ENCODE data around the gene NSG1. TPM values are rescaled to one million over a fixed set of nuclear protein-coding genes. Genes with fewer than 3 reads are reported as not detected.

The NSG1 gene
- total RNA-seq, 4 donors from 2014 or later, result 0.42 to 5.1 (median 2.7) TPM

GRCh38 chr4:4437798-4438470 is 51.0 kb downstream of the NSG1 start:
- TF ChIP-seq EP300 (IDR thresholded peaks at IDR 0.05) (no peak), POLR2A (IDR thresholded peaks at IDR 0.05; ENCODE audit: low read depth) (no peak), POLR2AphosphoS5 (IDR thresholded peaks at IDR 0.05) (no peak), CTCF (IDR thresholded peaks at IDR 0.05) (no peak)
- Histone ChIP-seq H3K4me1 (no peaks in the 10 kb centered on the region), H3K27me3 (no peaks in the 10 kb centered on the region), H3K36me3 (peaks cover 12 to 56% (median 30%) of the 10 kb centered on the region in 4 donors), H3K27ac (replicated peaks in 1 of 4) (no peak overlapping the region), H3K9me3 (no peaks in the 10 kb centered on the region), H3K4me3 (no peak overlapping the region)
- 95% methylated on average over 8 of the region's 13 CpGs for WGBS
- no peak for DNase-seq (ENCODE audit: extremely low spot score)
- intact Hi-C loops (cut with DNase I), result no loop called here

DNA sequence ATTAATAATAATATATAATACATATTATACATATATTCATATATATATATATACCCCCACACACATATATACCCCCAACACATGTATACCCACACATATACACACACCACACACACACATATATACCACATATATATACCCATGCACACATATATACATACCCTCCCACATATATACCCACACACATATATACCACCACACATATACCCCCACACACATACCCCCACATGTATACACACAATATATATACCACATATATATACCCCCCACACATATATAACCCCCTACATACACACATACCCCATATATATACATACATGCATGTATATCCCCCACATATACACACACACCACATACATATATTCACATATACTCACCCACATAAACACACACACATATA is 52.0 kb downstream of the NSG1 start:
- intact Hi-C loops (cut with DNase I), result no loop called here
- H3K4me3 ChIP-seq, result no peak overlapping the region
- TF ChIP-seq CTCF (IDR thresholded peaks at IDR 0.05) (no peak), POLR2AphosphoS5 (IDR thresholded peaks at IDR 0.05) (no peak), POLR2A (IDR thresholded peaks at IDR 0.05; ENCODE audit: low read depth) (no peak), EP300 (IDR thresholded peaks at IDR 0.05) (no peak)

DNA sequence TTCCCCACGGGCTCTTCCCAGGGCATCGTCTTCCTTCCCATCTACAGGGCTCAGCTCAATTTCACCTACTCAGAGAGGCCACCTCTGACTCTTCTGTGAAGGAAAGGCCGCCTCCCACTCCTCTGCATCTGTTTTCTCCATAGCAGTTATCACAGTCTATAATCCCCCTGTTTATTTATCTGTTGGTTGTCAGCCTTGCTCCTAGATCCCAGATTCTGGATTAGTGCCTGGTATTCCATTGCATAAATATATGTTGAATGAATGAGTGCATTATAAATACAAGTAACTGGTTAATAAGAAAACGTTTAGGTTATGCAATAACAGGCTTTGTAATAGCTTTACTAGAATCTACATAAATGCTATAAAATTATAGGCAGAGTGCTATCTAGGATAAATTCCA is 52.9 kb downstream of the NSG1 start:
- no peak for TF ChIP-seq POLR2A (IDR thresholded peaks at IDR 0.05; ENCODE audit: low read depth)
- intact Hi-C loops (cut with DNase I), result no loop called here
- no peak overlapping the region for H3K27ac ChIP-seq (replicated peaks in 1 of 4)
- peaks cover 0 to 4% (median 4%) of the 10 kb centered on the region in 4 donors for H3K4me1 ChIP-seq
- no peaks in the 10 kb centered on the region for H3K27me3 ChIP-seq
- H3K9me3 ChIP-seq, result no peaks in the 10 kb centered on the region
- WGBS, result 72% methylated on average over 4 of the region's 4 CpGs
- no peak overlapping the region for H3K4me3 ChIP-seq
- peaks cover 12 to 37% (median 20%) of the 10 kb centered on the region in 4 donors for H3K36me3 ChIP-seq
- no peak for DNase-seq (ENCODE audit: extremely low spot score)

More for the DNA sequence above, 52.0 kb downstream of the NSG1 start:
- Histone ChIP-seq H3K4me1 (peaks cover 0 to 3% (median 3%) of the 10 kb centered on the region in 4 donors), H3K27ac (replicated peaks in 1 of 4) (no peak overlapping the region), H3K9me3 (no peaks in the 10 kb centered on the region), H3K36me3 (peaks cover 12 to 46% (median 24%) of the 10 kb centered on the region in 4 donors), H3K27me3 (no peaks in the 10 kb centered on the region)
- DNase-seq (ENCODE audit: extremely low spot score), result no peak

- Histone ChIP-seq H3K36me3 (peaks cover 10 to 30% (median 20%) of the 10 kb centered on the region in 4 donors), H3K4me1 (peaks cover 0 to 4% (median 4%) of the 10 kb centered on the region in 4 donors), H3K4me3 (no peak overlapping the region), H3K27ac (replicated peaks in 1 of 4) (no peak overlapping the region), H3K27me3 (no peaks in the 10 kb centered on the region), H3K9me3 (no peaks in the 10 kb centered on the region)
- TF ChIP-seq POLR2A (IDR thresholded peaks at IDR 0.05; ENCODE audit: low read depth) (no peak), CTCF (IDR thresholded peaks at IDR 0.05) (no peak), POLR2AphosphoS5 (IDR thresholded peaks at IDR 0.05) (no peak), EP300 (IDR thresholded peaks at IDR 0.05) (no peak)
- intact Hi-C loops (cut with DNase I), result no loop called here
- no peak for DNase-seq (ENCODE audit: extremely low spot score)
- 83% methylated on average over 2 of the region's 2 CpGs for WGBS
Measured at GRCh38 chr4:4440333-4441061, 53.6 kb downstream of the NSG1 start.

- 82% methylated on average over 2 of the region's 2 CpGs for WGBS
- H3K36me3 ChIP-seq, result no peaks in the 10 kb centered on the region
- no peak overlapping the region for H3K4me3 ChIP-seq
- H3K27me3 ChIP-seq, result no peaks in the 10 kb centered on the region
- no peaks in the 10 kb centered on the region for H3K9me3 ChIP-seq
- peaks cover 0 to 4% (median 4%) of the 10 kb centered on the region in 4 donors for H3K4me1 ChIP-seq
- DNase-seq (ENCODE audit: extremely low spot score), result no peak
- intact Hi-C loops (cut with DNase I), result no loop called here
- no peak overlapping the region for H3K27ac ChIP-seq (replicated peaks in 1 of 4)
- TF ChIP-seq POLR2AphosphoS5 (IDR thresholded peaks at IDR 0.05) (no peak), CTCF (IDR thresholded peaks at IDR 0.05) (no peak), POLR2A (IDR thresholded peaks at IDR 0.05; ENCODE audit: low read depth) (no peak), EP300 (IDR thresholded peaks at IDR 0.05) (no peak)
Measured at GRCh38 chr4:4443821-4444220, 56.9 kb downstream of the NSG1 start.
